HepG2 (cell line): Measurements from ENCODE around the gene DOLK. TPM values are rescaled to one million over a fixed set of nuclear protein-coding genes. Genes with fewer than 3 reads are reported as not detected.

ENCODE experiments used
- ATAC-seq: fragments of 200-7000 bp; cut with Tn5 transposase; 3 replicates; pipeline ENCODE4 v1.9.1; 2020; ENCODE audit warnings: mild to moderate bottlenecking, moderate library complexity
- BruUV-seq: library from RNA; stranded (reverse); fragments of 400-500 nt; replicated peaks from 2 replicates; lab custom pipeline; 2021; lab: Mats Ljungman, UMichigan
- CTCF ChIA-PET: fragments of 300-600 bp; formaldehyde crosslinking; extraction: SDS; loops from one replicate; lab custom pipeline; 2021; ENCODE audit warnings: low total read pairs, inconsistent platforms, low intra/inter-chr PET ratio; lab: Yijun Ruan, JAX
- POLR2A ChIA-PET: fragments of 350-600 bp; sonication (Branson Sonifier 250); formaldehyde crosslinking; loops from one replicate; lab custom pipeline; 2020; ENCODE audit warnings: antibody characterized with exemption, inconsistent platforms; lab: Yijun Ruan, JAX
- DNase-seq: peaks from one replicate; pipeline ENCODE4 v3.0.0-alpha.2; 2015; ENCODE audit warnings: low spot score
- FAIRE-seq: peaks from 3 replicates; lab custom pipeline; 2011; peaks lifted over from hg19 to GRCh38; lab: Jason Lieb, UNC
- H2AFZ ChIP-seq: one replicate; pipeline ENCODE4 v1.6.1; 2011; ENCODE audit warnings: low read length, inconsistent platforms
- H3K27ac ChIP-seq: fragments of 300-600 bp; 3 replicates; pipeline ENCODE4 v1.8.0; 2011; ENCODE audit warnings: mixed run types, mild to moderate bottlenecking, mixed read lengths, low read length, inconsistent platforms; ENCODE audit not compliant: insufficient read depth; ENCODE audit errors: extremely low read length
- H3K27me3 ChIP-seq, 2 experiments: fragments of 200-600 bp in 1 of 2; 2 replicates in 1 of 2; 3 replicates in 1 of 2; pipeline versions ENCODE4 v1.6.0 to v1.8.0; 2011; ENCODE audit warnings: low read length in 2 of 2, mild to moderate bottlenecking in 2 of 2, moderate library complexity in 2 of 2, inconsistent platforms in 1 of 2; ENCODE audit not compliant: insufficient read depth in 2 of 2, control insufficient read depth in 1 of 2
- H3K36me3 ChIP-seq, 2 experiments: fragments of 200-600 bp in 1 of 2; replicated peaks in 1 of 2; 2 replicates in 1 of 2; 3 replicates in 1 of 2; pipeline versions ENCODE4 v1.5.1 to v1.8.0; 2011; ENCODE audit warnings: low read length in 2 of 2, inconsistent platforms in 1 of 2; ENCODE audit not compliant: insufficient read depth in 2 of 2, control insufficient read depth in 1 of 2
- H3K4me1 ChIP-seq: 2 replicates; pipeline ENCODE4 v1.5.1; 2012; ENCODE audit warnings: low read length, inconsistent platforms; ENCODE audit not compliant: insufficient read depth
- H3K4me2 ChIP-seq: 2 replicates; pipeline ENCODE4 v1.6.0; 2011; ENCODE audit warnings: low read depth, low read length, inconsistent platforms
- H3K4me3 ChIP-seq, 3 experiments: fragments of 200-600 bp in 1 of 3; sonication (generic), shearing (Covaris generic) in 1 of 3; replicated peaks in 1 of 3; 2 replicates each; pipeline ENCODE4 v1.5.1; 2011 to 2016; ENCODE audit warnings: low read length in 3 of 3, inconsistent platforms in 2 of 3, low read depth in 2 of 3, mild to moderate bottlenecking in 2 of 3, control low read depth in 1 of 3, mixed read lengths in 1 of 3; ENCODE audit not compliant: insufficient read depth in 1 of 3
- H3K79me2 ChIP-seq: one replicate; pipeline ENCODE4 v1.6.1; 2011; ENCODE audit warnings: low read length, inconsistent platforms; ENCODE audit not compliant: insufficient read depth
- H3K9ac ChIP-seq: 2 replicates; pipeline ENCODE4 v1.6.0; 2011; ENCODE audit warnings: mild to moderate bottlenecking, low read depth, low read length, inconsistent platforms; ENCODE audit not compliant: insufficient read depth
- H3K9me3 ChIP-seq: 2 replicates; pipeline ENCODE4 v1.5.1; 2012; ENCODE audit warnings: mild to moderate bottlenecking, low read length
- H4K20me1 ChIP-seq: 2 replicates; pipeline ENCODE4 v1.6.0; 2011; ENCODE audit warnings: inconsistent platforms, mild to moderate bottlenecking, low read length, moderate library complexity; ENCODE audit not compliant: insufficient read depth
- CREB3 ChIP-seq: sonication (generic); formaldehyde crosslinking; IDR thresholded peaks from 2 replicates; pipeline ENCODE4 v1.5.0; 2020; ENCODE audit warnings: missing genetic modification reagents
- MBNL3 ChIP-seq: fragments of 250-450 bp; sonication (Bioruptor Pico); conservative IDR thresholded peaks from 2 replicates; pipeline ENCODE4 v1.8.0; 2022; ENCODE audit warnings: mild to moderate bottlenecking, inconsistent platforms
- NPAS2 ChIP-seq: sonication (generic); formaldehyde crosslinking; IDR thresholded peaks from 2 replicates; pipeline ENCODE4 v1.8.0; 2022; ENCODE audit warnings: mild to moderate bottlenecking, missing genetic modification reagents, borderline replicate concordance
- REPIN1 ChIP-seq: sonication (generic); formaldehyde crosslinking; IDR thresholded peaks from 2 replicates; pipeline ENCODE4 v1.8.0; 2022; ENCODE audit warnings: missing genetic modification reagents, low read depth, mild to moderate bottlenecking, borderline replicate concordance
- SNAI1 ChIP-seq: sonication (generic); formaldehyde crosslinking; IDR thresholded peaks from 2 replicates; pipeline ENCODE4 v1.5.0; 2020; ENCODE audit warnings: mild to moderate bottlenecking, missing genetic modification reagents, borderline replicate concordance
- ZBTB20 ChIP-seq: sonication (generic); formaldehyde crosslinking; IDR thresholded peaks from 2 replicates; pipeline ENCODE4 v1.8.1; 2023; ENCODE audit warnings: missing genetic modification reagents, low read depth, mild to moderate bottlenecking, borderline replicate concordance
- ZFP37 ChIP-seq: sonication (generic); formaldehyde crosslinking; IDR thresholded peaks from 2 replicates; pipeline ENCODE4 v1.4.0; 2020; ENCODE audit warnings: missing genetic modification reagents, borderline replicate concordance
- ZNF142 ChIP-seq: sonication (generic); formaldehyde crosslinking; IDR thresholded peaks from 2 replicates; pipeline ENCODE4 v1.4.0; 2020; ENCODE audit warnings: missing genetic modification reagents
- ZNF160 ChIP-seq: sonication (generic); formaldehyde crosslinking; IDR thresholded peaks from 2 replicates; pipeline ENCODE4 v1.8.0; 2022; ENCODE audit warnings: mild to moderate bottlenecking, inconsistent platforms, missing genetic modification reagents
- ZNF256 ChIP-seq: sonication (generic); formaldehyde crosslinking; conservative IDR thresholded peaks from 2 replicates; pipeline ENCODE4 v1.4.0; 2020; ENCODE audit warnings: missing genetic modification reagents
- WGBS: methylation state at CpG from one replicate; pipeline ENCODE4 v1.1.6; 2017; ENCODE audit warnings: low lambda C conversion rate; 5-methylcytosine and 5-hydroxymethylcytosine counted together
- in situ Hi-C: cut with HindIII; loops from 2 replicates; pipeline ENCODE4 v1.10.0; 2017; ENCODE audit warnings: low pct_unique_long_range_greater_than_20kb; ENCODE audit not compliant: extremely low pct_ligation_motif_present
- intact Hi-C: fragments of 100-400 bp; cut with micrococcal nuclease; formaldehyde crosslinking; loops from one replicate; pipeline ENCODE4 v1.10.0; 2022; ENCODE audit not compliant: unreplicated experiment
- polyA plus RNA-seq, 8 experiments: library from polyadenylated mRNA; depleted of rRNA in 3 of 8; stranded (reverse) in 7 of 8; unstranded in 1 of 8; fragments of >200 nt; fragmentation: Illumina TruSeq in 4 of 8; extraction: Trizol in 4 of 8; gene quantifications; 2 replicates each; pipeline versions ENCODE4 v1.2.1 to v1.2.3, GENCODE V29; 2011 to 2016; ENCODE audit warnings: low read depth in 4 of 8, missing spikeins in 1 of 8, mixed read lengths in 1 of 8; ENCODE audit not compliant: insufficient read depth in 1 of 8
- total RNA-seq, 5 experiments: library from RNA; depleted of rRNA; stranded (reverse); fragments of >200 nt; fragmentation: Illumina TruSeq; extraction: Trizol; gene quantifications; 2 replicates each; pipeline ENCODE4 v1.2.3, GENCODE V29; 2016; ENCODE audit warnings: low read depth in 1 of 5
- TF ChIP-seq, protein P1 (sequence below): sonication (generic); formaldehyde crosslinking; conservative IDR thresholded peaks from 2 replicates; pipeline ENCODE4 v1.8.0; 2022; ENCODE audit warnings: missing genetic modification reagents

DOLK gene
- total and polyA plus RNA-seq, 2 of the 13 experiments (the other 11 are each of a cell fraction or from before 2014, with no cell fraction given) = 15.4 to 18.7 TPM

GRCh38 chr9:128909859-128910258 is 37.5 kb downstream of the DOLK start (continued):
- TF ChIP-seq SNAI1 (CRISPR knock-in tag) (no peak), ZFP37 (CRISPR knock-in tag) (no peak), ZNF256 (CRISPR knock-in tag) (no peak), ZBTB20 (CRISPR knock-in tag) (no peak), ZNF160 (CRISPR knock-in tag) (no peak), CREB3 (CRISPR knock-in tag) (no peak)

DNA sequence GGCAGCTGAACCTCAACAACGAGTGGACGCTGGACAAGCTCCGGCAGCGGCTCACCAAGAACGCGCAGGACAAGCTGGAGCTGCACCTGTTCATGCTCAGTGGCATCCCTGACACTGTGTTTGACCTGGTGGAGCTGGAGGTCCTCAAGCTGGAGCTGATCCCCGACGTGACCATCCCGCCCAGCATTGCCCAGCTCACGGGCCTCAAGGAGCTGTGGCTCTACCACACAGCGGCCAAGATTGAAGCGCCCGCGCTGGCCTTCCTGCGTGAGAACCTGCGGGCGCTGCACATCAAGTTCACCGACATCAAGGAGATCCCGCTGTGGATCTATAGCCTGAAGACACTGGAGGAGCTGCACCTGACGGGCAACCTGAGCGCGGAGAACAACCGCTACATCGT is 39.0 kb downstream of the DOLK start:
- H2AFZ ChIP-seq = no peak overlapping the region
- no peak overlapping the region for H3K27ac ChIP-seq
- no peaks in the 10 kb centered on the region for H3K27me3 ChIP-seq
- no peak overlapping the region for H3K9ac ChIP-seq
- no peaks in the 10 kb centered on the region for H3K9me3 ChIP-seq
- H3K79me2 ChIP-seq = peaks cover 2% of the 10 kb centered on the region
- H4K20me1 ChIP-seq = no peaks in the 10 kb centered on the region
- no peak for ATAC-seq
- H3K4me2 ChIP-seq = no peak overlapping the region
- ChIA-PET POLR2A (interaction anchor here (1.2 kb wide), 1 partner anchor 11 kb away, joined by 3 read pairs; no protein-coding TSS in a partner anchor), CTCF (no interaction called here)
- peaks cover 25 to 44% of the 10 kb centered on the region in 2 experiments for H3K36me3 ChIP-seq
- in situ Hi-C loops (no loop called here), intact Hi-C loops (no loop called here)
- 100% methylated on average over 8 of the region's 24 CpGs for WGBS
- FAIRE-seq = no peak
- no TSS peak for BruUV-seq
- no peak for DNase-seq
- no peak overlapping the region for H3K4me3 ChIP-seq
- H3K4me1 ChIP-seq = peaks cover 54% of the 10 kb centered on the region
- TF ChIP-seq ZNF142 (CRISPR knock-in tag) = no peak
- no peak for TF ChIP-seq NPAS2 (CRISPR knock-in tag)
- TF ChIP-seq MBNL3 (CRISPR knock-in tag) = no peak
- TF ChIP-seq, protein P1, sequence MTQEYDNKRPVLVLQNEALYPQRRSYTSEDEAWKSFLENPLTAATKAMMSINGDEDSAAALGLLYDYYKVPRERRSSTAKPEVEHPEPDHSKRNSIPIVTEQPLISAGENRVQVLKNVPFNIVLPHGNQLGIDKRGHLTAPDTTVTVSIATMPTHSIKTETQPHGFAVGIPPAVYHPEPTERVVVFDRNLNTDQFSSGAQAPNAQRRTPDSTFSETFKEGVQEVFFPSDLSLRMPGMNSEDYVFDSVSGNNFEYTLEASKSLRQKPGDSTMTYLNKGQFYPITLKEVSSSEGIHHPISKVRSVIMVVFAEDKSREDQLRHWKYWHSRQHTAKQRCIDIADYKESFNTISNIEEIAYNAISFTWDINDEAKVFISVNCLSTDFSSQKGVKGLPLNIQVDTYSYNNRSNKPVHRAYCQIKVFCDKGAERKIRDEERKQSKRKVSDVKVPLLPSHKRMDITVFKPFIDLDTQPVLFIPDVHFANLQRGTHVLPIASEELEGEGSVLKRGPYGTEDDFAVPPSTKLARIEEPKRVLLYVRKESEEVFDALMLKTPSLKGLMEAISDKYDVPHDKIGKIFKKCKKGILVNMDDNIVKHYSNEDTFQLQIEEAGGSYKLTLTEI = no peak
- no peak for TF ChIP-seq REPIN1 (CRISPR knock-in tag)
